ENCODE measurements around the gene C1QTNF9. TPM values are rescaled to one million over a fixed set of nuclear protein-coding genes. Genes with fewer than 3 reads are reported as not detected.
"Not testable (repeated sequence)": the region's sequence is repeated elsewhere in the genome, so short reads cannot be mapped to it uniquely, and the experiment has no call there.

C1QTNF9 gene
- total RNA-seq, 1 experiment from 2014 or later = not detected

DNA sequence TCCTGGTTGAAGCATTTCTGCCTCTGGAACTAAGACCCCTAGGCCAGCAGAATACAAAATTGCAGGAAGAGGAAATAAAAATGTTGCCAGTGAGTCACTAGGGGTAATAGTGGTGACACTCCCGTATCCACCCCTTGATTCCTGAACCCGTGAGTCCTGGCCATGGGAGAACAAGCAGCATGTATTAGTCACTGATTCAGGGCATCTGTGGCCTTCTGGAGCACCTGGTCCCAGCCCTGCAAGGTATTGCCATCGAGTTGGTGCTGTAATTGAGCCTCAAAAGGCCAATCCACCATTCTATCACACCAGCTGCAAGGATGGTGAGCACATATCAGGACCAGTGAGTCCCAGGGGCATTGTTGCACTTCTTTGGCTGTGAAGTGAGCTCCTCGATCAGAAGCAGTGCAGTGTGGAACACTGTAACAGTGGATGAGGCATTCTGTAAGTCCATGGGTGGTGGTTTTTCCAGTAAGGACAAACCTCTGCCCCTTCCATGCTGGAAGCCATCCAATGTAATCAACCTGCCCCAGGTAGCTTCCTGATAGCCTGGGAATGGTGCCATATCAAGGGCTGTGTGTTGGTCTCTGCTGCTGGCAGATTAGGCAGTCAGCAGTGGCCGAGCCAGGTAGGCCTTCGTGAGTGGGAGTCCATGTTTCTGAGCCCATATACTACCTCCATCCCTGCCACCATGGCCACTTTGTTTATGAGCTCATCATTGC lies 39.6 kb downstream of the C1QTNF9 start:
- Histone ChIP-seq H3K9me3 (ENCODE audit: control insufficient read depth, insufficient read depth, low read depth, low read length) (no peaks in the 10 kb centered on the region), H3K4me3 (ENCODE audit: low read depth in 2 of 2, low read length in 2 of 2) (no peak overlapping the region), H3K4me1 (ENCODE audit: control insufficient read depth, insufficient read depth, low read length) (no peaks in the 10 kb centered on the region), H3K27ac (ENCODE audit: low read length) (no peak overlapping the region), H3K36me3 (ENCODE audit: control insufficient read depth, insufficient read depth, low read length) (no peaks in the 10 kb centered on the region), H3K27me3 (ENCODE audit: control insufficient read depth, insufficient read depth, low read length) (no peaks in the 10 kb centered on the region)
- DNase-seq (ENCODE audit: low read depth, low spot score) (no peak), ATAC-seq (no peak)
- CTCF ChIA-PET = no interaction called here
- in situ Hi-C loops (cut with HindIII; ENCODE audit: low pct_unique_long_range_greater_than_20kb, low sequenced_read_pairs) = no loop called here
- intact Hi-C loops (cut with micrococcal nuclease; ENCODE audit: unreplicated experiment) = no loop called here
- TF ChIP-seq, protein P1, sequence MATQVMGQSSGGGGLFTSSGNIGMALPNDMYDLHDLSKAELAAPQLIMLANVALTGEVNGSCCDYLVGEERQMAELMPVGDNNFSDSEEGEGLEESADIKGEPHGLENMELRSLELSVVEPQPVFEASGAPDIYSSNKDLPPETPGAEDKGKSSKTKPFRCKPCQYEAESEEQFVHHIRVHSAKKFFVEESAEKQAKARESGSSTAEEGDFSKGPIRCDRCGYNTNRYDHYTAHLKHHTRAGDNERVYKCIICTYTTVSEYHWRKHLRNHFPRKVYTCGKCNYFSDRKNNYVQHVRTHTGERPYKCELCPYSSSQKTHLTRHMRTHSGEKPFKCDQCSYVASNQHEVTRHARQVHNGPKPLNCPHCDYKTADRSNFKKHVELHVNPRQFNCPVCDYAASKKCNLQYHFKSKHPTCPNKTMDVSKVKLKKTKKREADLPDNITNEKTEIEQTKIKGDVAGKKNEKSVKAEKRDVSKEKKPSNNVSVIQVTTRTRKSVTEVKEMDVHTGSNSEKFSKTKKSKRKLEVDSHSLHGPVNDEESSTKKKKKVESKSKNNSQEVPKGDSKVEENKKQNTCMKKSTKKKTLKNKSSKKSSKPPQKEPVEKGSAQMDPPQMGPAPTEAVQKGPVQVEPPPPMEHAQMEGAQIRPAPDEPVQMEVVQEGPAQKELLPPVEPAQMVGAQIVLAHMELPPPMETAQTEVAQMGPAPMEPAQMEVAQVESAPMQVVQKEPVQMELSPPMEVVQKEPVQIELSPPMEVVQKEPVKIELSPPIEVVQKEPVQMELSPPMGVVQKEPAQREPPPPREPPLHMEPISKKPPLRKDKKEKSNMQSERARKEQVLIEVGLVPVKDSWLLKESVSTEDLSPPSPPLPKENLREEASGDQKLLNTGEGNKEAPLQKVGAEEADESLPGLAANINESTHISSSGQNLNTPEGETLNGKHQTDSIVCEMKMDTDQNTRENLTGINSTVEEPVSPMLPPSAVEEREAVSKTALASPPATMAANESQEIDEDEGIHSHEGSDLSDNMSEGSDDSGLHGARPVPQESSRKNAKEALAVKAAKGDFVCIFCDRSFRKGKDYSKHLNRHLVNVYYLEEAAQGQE (IDR thresholded peaks at IDR 0.05; ENCODE audit: insufficient read depth in 1 of 2, low read depth in 2 of 2, low read length in 1 of 2) = no peak
- TF ChIP-seq TCF7L2 (IDR thresholded peaks at IDR 0.05; ENCODE audit: low read depth, low read length) = no peak
- TF ChIP-seq, protein P2, sequence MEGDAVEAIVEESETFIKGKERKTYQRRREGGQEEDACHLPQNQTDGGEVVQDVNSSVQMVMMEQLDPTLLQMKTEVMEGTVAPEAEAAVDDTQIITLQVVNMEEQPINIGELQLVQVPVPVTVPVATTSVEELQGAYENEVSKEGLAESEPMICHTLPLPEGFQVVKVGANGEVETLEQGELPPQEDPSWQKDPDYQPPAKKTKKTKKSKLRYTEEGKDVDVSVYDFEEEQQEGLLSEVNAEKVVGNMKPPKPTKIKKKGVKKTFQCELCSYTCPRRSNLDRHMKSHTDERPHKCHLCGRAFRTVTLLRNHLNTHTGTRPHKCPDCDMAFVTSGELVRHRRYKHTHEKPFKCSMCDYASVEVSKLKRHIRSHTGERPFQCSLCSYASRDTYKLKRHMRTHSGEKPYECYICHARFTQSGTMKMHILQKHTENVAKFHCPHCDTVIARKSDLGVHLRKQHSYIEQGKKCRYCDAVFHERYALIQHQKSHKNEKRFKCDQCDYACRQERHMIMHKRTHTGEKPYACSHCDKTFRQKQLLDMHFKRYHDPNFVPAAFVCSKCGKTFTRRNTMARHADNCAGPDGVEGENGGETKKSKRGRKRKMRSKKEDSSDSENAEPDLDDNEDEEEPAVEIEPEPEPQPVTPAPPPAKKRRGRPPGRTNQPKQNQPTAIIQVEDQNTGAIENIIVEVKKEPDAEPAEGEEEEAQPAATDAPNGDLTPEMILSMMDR (IDR thresholded peaks at IDR 0.05) = no peak
- TF ChIP-seq POLR2AphosphoS5 (IDR thresholded peaks at IDR 0.05; ENCODE audit: low read depth, low read length) = no peak
- no peak for TF ChIP-seq SIN3A (IDR thresholded peaks at IDR 0.05; ENCODE audit: borderline replicate concordance, insufficient read depth, low read depth, low read length)
- POLR2A ChIA-PET = no interaction called here
- no TSS peak for BruUV-seq (replicated peaks)

DNA sequence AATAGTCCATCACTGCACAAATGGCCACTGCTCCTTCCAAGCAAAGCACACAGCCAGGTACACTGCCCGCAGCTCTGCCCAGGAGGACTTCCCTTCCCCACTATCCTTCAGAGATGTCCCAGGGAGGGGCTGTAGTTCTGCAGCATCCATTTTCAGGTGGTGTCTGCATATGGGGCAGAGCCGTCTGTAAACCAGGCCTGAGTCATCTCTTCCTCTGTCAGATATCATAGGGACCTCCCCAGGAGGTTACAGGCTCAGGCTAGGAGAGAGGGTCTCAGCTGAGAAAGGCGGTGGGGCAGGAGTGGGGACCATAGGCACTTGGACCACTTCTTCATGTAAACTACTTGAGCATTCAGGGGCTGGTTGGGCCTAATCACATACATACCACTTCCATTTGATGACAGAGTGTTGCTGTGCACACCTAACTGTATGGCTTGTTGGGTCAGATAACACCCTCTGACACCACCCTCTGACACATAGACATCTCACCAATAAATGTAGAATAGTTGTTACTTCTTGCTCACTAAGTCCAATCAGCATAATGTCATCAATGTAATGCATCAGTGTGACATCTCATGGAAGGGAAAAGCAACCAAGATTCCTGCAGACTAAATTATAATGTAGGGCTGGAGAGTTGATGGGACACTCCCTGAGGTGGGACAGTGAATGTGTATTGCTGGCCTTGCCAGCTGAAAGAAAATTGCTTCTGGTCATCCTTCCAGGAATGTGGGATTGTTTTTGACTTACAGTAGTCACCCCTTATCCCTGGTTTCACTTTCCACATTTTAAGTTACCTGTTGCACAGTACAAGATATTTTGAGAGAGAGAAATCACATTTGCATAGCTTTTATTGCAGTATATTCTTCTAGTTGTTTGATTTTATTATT lies 40.6 kb downstream of the C1QTNF9 start:
- intact Hi-C loops (cut with micrococcal nuclease; ENCODE audit: unreplicated experiment); DNase-seq (ENCODE audit: low read depth, low spot score); H3K36me3 ChIP-seq (ENCODE audit: control insufficient read depth, insufficient read depth, low read length); POLR2A ChIA-PET; BruUV-seq (replicated peaks); H3K27ac ChIP-seq (ENCODE audit: low read length); H3K4me1 ChIP-seq (ENCODE audit: control insufficient read depth, insufficient read depth, low read length); ATAC-seq; H3K9me3 ChIP-seq (ENCODE audit: control insufficient read depth, insufficient read depth, low read depth, low read length); in situ Hi-C loops (cut with HindIII; ENCODE audit: low pct_unique_long_range_greater_than_20kb, low sequenced_read_pairs); H3K27me3 ChIP-seq (ENCODE audit: control insufficient read depth, insufficient read depth, low read length); H3K4me3 ChIP-seq (ENCODE audit: low read depth in 2 of 2, low read length in 2 of 2); CTCF ChIA-PET: not testable (repeated sequence)

DNA sequence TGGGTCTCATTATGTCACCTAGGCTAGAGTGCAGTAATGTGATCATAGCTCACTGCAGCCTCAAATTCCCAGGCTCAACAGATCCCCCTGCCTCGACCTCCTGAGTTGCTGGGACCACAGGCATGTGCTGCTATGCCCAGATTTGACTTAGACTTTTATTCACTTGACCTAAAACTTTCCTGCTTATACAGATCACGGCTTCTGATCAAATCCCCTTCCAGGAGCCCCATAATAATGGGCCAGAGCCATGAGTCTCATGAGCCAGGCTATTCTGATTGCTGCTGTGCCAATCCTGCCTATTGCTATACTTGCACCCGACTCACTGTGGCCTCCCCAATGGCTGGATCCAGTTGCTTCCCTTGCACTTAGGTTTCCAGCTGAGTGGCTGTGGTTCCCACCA lies 42.0 kb downstream of the C1QTNF9 start:
- no peak for ATAC-seq
- no peak overlapping the region for H3K4me3 ChIP-seq (ENCODE audit: low read depth in 2 of 2, low read length in 2 of 2)
- no peak overlapping the region for H3K27ac ChIP-seq (ENCODE audit: low read length)
- no peaks in the 10 kb centered on the region for H3K27me3 ChIP-seq (ENCODE audit: control insufficient read depth, insufficient read depth, low read length)
- intact Hi-C loops (cut with micrococcal nuclease; ENCODE audit: unreplicated experiment) (no loop called here), in situ Hi-C loops (cut with HindIII; ENCODE audit: low pct_unique_long_range_greater_than_20kb, low sequenced_read_pairs) (no loop called here)
- CTCF ChIA-PET = no interaction called here
- POLR2A ChIA-PET = no interaction called here
- TF ChIP-seq TCF7L2 (IDR thresholded peaks at IDR 0.05; ENCODE audit: low read depth, low read length) (no peak), POLR2AphosphoS5 (IDR thresholded peaks at IDR 0.05; ENCODE audit: low read depth, low read length) (no peak), SIN3A (IDR thresholded peaks at IDR 0.05; ENCODE audit: borderline replicate concordance, insufficient read depth, low read depth, low read length) (no peak)
- TF ChIP-seq, protein P1 (IDR thresholded peaks at IDR 0.05; ENCODE audit: insufficient read depth in 1 of 2, low read depth in 2 of 2, low read length in 1 of 2) = no peak
- TF ChIP-seq, protein P2 (IDR thresholded peaks at IDR 0.05) = no peak
- H3K9me3 ChIP-seq (ENCODE audit: control insufficient read depth, insufficient read depth, low read depth, low read length) = no peaks in the 10 kb centered on the region
- H3K4me1 ChIP-seq (ENCODE audit: control insufficient read depth, insufficient read depth, low read length) = no peaks in the 10 kb centered on the region
- H3K36me3 ChIP-seq (ENCODE audit: control insufficient read depth, insufficient read depth, low read length) = no peaks in the 10 kb centered on the region
- BruUV-seq (replicated peaks) = no TSS peak
- no peak for DNase-seq (ENCODE audit: low read depth, low spot score)

All from Panc1 (cell line).